Prostate gland (tissue), 2 donors: ENCODE data around the gene TAF6. TPM values are rescaled to one million over a fixed set of nuclear protein-coding genes. Genes with fewer than 3 reads are reported as not detected.

Experiments
- DNase-seq: peaks from one replicate; pipeline ENCODE4 v3.0.0-alpha.2; 2019; ENCODE audit warnings: low spot score
- H3K27ac ChIP-seq, 2 donors: fragments of 200-600 bp; sonication (generic); 2 replicates each; pipeline ENCODE4 v1.5.1; 2017 to 2019
- H3K27me3 ChIP-seq: fragments of 200-600 bp; sonication (generic); replicated peaks from 2 replicates; pipeline ENCODE4 v1.5.1; 2019; ENCODE audit not compliant: insufficient read depth
- H3K36me3 ChIP-seq, 2 donors: fragments of 200-600 bp; sonication (generic); 1 replicate in 1 of 2; 2 replicates in 1 of 2; pipeline versions ENCODE4 v1.5.1 to v1.8.1; 2017 to 2019
- H3K4me1 ChIP-seq: fragments of 200-600 bp; sonication (generic); replicated peaks from 2 replicates; pipeline ENCODE4 v1.5.1; 2019
- H3K4me3 ChIP-seq, 2 donors: fragments of 200-600 bp; sonication (generic); 2 replicates each; pipeline ENCODE4 v1.5.1; 2017 to 2019
- H3K9me3 ChIP-seq: fragments of 200-600 bp; sonication (generic); 2 replicates; pipeline ENCODE4 v1.5.1; 2017
- POLR2A ChIP-seq: fragments of 450-650 bp; IDR thresholded peaks from one replicate; pipeline ENCODE4 v1.6.1; 2016; ENCODE audit warnings: antibody characterized with exemption, mild to moderate bottlenecking
- POLR2AphosphoS5 ChIP-seq: sonication (generic); formaldehyde crosslinking; IDR thresholded peaks from one replicate; pipeline ENCODE4 v1.6.1; 2017; ENCODE audit warnings: antibody characterized with exemption
- WGBS: methylation state at CpG from one replicate; pipeline ENCODE4 v1.1.5; 2018; 5-methylcytosine and 5-hydroxymethylcytosine counted together
- intact Hi-C: fragments of 100-400 bp; cut with DNase I; formaldehyde crosslinking; loops from one replicate; pipeline ENCODE4 v1.14.2; 2022
- total RNA-seq, 2 donors: library from RNA; depleted of rRNA; stranded (reverse); fragments of >200 nt; gene quantifications; one replicate each; pipeline ENCODE4 v1.1.0, GENCODE V29; 2016
- TF ChIP-seq, protein P1 (sequence below), 4 experiments: fragments of 200-600 bp in 2 of 4; fragments of 450-650 bp in 2 of 4; sonication (generic) in 2 of 4; IDR thresholded peaks; 1 replicate in 3 of 4; 2 replicates in 1 of 4; pipeline ENCODE4 v1.5.1; 2016 to 2019; ENCODE audit warnings: antibody characterized with exemption in 4 of 4, mild to moderate bottlenecking in 2 of 4, moderate library complexity in 2 of 4

TAF6 gene
- total RNA-seq, 2 donors from 2014 or later: 68.3 to 79.8 TPM

DNA sequence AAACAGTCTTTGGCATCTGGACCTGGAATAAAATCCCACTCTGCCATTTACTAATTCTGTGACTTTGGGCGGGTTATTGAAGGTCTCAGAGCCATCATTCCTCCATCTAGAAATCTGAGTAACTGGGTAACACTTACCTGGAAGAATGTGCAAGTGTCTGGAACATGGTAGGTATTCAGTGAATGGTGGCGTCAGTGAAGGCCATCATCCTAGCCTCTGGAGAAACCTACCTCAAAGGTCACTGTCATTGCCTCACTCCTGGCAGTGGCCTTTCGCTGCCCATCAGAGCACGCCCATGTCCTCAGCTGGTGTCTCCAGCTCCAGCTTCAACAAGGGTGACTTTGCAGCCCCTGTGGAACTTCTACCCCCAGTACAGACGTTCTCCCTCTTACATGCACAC is 44.7 kb upstream of the TAF6 start:
- no peaks in the 10 kb centered on the region for H3K36me3 ChIP-seq
- no peaks in the 10 kb centered on the region for H3K4me1 ChIP-seq
- no peaks in the 10 kb centered on the region for H3K9me3 ChIP-seq
- no peaks in the 10 kb centered on the region for H3K27me3 ChIP-seq
- intact Hi-C loops: no loop called here
- H3K4me3 ChIP-seq: no peak overlapping the region
- H3K27ac ChIP-seq: no peak overlapping the region
- no peak for DNase-seq
- 100% methylated on average over 5 of the region's 5 CpGs for WGBS
- TF ChIP-seq, protein P1, sequence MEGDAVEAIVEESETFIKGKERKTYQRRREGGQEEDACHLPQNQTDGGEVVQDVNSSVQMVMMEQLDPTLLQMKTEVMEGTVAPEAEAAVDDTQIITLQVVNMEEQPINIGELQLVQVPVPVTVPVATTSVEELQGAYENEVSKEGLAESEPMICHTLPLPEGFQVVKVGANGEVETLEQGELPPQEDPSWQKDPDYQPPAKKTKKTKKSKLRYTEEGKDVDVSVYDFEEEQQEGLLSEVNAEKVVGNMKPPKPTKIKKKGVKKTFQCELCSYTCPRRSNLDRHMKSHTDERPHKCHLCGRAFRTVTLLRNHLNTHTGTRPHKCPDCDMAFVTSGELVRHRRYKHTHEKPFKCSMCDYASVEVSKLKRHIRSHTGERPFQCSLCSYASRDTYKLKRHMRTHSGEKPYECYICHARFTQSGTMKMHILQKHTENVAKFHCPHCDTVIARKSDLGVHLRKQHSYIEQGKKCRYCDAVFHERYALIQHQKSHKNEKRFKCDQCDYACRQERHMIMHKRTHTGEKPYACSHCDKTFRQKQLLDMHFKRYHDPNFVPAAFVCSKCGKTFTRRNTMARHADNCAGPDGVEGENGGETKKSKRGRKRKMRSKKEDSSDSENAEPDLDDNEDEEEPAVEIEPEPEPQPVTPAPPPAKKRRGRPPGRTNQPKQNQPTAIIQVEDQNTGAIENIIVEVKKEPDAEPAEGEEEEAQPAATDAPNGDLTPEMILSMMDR (IDR thresholded peaks at IDR 0.05): no peak
- TF ChIP-seq POLR2AphosphoS5: no peak
- no peak for TF ChIP-seq POLR2A

DNA sequence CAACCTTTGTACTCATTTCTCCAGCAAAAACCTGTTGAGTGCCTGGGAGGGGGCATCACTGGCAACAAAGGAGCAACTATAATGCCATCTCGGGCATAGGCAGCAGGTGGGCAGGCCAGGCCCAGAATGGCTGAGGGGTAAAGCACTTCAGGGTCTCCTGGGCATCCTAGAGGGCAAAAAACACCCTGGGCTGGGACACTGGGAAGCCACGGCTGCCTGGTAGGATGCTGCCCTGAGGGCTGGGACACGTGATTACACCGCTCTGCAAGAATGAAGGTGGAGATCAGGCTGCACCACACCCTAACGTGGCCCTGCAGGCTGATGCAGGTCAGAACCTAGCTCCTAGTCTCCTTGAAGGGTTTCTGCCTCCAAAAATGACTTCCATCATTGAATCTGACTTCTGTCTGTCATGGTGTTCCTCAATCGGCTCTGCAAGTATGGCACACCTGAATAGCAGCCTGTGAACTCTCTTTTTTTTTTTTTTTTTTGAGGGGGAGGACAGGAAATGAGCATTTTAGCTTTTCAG is 43.9 kb upstream of the TAF6 start:
- Histone ChIP-seq H3K27ac (no peak overlapping the region), H3K36me3 (no peaks in the 10 kb centered on the region), H3K9me3 (no peaks in the 10 kb centered on the region), H3K4me1 (no peaks in the 10 kb centered on the region), H3K27me3 (no peaks in the 10 kb centered on the region), H3K4me3 (no peak overlapping the region)
- 43% methylated on average over 4 of the region's 6 CpGs for WGBS
- TF ChIP-seq, protein P1 (IDR thresholded peaks at IDR 0.05): no peak
- TF ChIP-seq POLR2A (no peak), POLR2AphosphoS5 (no peak)
- intact Hi-C loops: no loop called here
- no peak for DNase-seq

DNA sequence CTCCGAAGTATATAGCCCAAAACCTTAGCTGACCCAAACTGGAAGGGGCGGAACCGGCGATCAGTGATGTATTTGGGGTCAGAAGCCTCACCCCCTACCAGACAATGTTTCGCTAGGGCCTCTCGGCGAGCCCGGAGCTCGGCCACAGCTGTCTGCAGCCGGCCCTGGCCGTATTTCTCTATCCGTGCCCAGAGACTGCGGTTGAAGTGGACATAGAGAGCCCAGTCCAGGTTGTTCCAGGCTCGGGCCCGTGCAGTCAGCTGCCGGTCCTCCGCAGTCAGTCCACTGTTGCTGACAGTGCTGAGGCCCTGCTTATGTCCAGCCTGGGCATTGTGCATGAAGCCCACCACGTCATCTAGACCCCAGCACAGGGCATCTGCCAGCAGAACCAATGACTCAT is 40.9 kb upstream of the TAF6 start:
- Histone ChIP-seq H3K27ac (no peak overlapping the region), H3K9me3 (no peaks in the 10 kb centered on the region), H3K27me3 (no peaks in the 10 kb centered on the region), H3K36me3 (peaks cover 0 to 2% of the 10 kb centered on the region in 2 donors), H3K4me1 (no peaks in the 10 kb centered on the region), H3K4me3 (no peak overlapping the region)
- TF ChIP-seq, protein P1 (IDR thresholded peaks at IDR 0.05): no peak
- no peak for TF ChIP-seq POLR2A
- TF ChIP-seq POLR2AphosphoS5: no peak
- intact Hi-C loops: no loop called here
- 92% methylated on average over 18 of the region's 18 CpGs for WGBS
- no peak for DNase-seq

DNA sequence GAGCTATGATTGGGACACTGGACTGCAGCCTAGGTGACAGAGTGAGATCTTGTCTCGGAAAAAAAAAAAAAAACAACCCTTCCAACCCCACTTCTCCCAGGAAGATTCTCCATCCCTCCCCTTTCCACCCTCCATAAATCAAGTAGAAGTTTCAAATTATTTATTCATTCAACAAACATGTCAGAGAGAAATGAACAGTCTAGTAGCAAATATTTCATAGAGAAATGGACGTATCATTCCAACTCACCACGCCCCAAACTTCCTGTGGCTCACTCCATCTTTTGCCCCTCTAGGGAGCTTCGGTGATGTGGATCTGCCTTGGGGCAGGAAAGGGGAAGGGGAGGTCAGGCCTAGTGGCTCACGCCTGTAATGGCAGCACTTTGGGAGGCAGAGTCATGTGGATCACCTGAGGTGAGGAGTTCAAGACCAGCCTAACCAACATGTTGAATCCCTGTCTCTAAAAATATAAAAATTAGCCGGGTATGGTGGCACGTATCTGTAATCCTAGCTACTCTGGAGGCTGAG is 40.0 kb upstream of the TAF6 start:
- peak overlapping the region; percentile 72 to 83 for H3K27ac ChIP-seq
- H3K4me1 ChIP-seq: no peaks in the 10 kb centered on the region
- no peak for DNase-seq
- H3K9me3 ChIP-seq: no peaks in the 10 kb centered on the region
- peak overlapping the region; percentile 62 to 95 for H3K4me3 ChIP-seq
- TF ChIP-seq, protein P1 (IDR thresholded peaks at IDR 0.05): no peak
- H3K36me3 ChIP-seq: peaks cover 0 to 4% of the 10 kb centered on the region in 2 donors
- intact Hi-C loops: no loop called here
- WGBS: 67% methylated on average over 7 of the region's 7 CpGs
- H3K27me3 ChIP-seq: no peaks in the 10 kb centered on the region
